Right ventricle myocardium inferior (tissue), 1 donor: ENCODE results near the gene KISS1R. TPM values are rescaled to one million over a fixed set of nuclear protein-coding genes. Genes with fewer than 3 reads are reported as not detected.
A peak's percentile ranks its signal among the peaks of the same experiment; 100 is the strongest.
"Not testable (repeated sequence)": the region's sequence is repeated elsewhere in the genome, so short reads cannot be mapped to it uniquely, and the experiment has no call there.

Source experiments
- ATAC-seq: fragments of 200-7000 bp; cut with Tn5 transposase; one replicate; pipeline ENCODE4 v1.9.1; 2020; ENCODE audit warnings: mild to moderate bottlenecking, moderate library complexity
- DNase-seq: peaks from one replicate; pipeline ENCODE4 v3.0.0; 2021; ENCODE audit errors: missing footprints
- intact Hi-C: fragments of 100-400 bp; cut with DNase I; formaldehyde crosslinking; loops from one replicate; pipeline ENCODE4 v1.11.0; 2022
- long read RNA-seq: library from polyadenylated mRNA; unstranded; transcript quantifications from one replicate; pipeline ENCODE4 v2.0.0, GENCODE V29; 2021
- total RNA-seq: library from RNA; stranded (reverse); fragmentation: NEBNext Ultra II Directional; extraction: Animal tissue kit (Norgen Biotek cat#: 25700); gene quantifications from one replicate; pipeline ENCODE4 v1.2.1, GENCODE V29; 2021
- donor health status: DM: no; HTN: yes; CAD: no; lungs with severe emphysema.

KISS1R gene
- total RNA-seq: not detected
- long read RNA-seq: 0 reads

DNA sequence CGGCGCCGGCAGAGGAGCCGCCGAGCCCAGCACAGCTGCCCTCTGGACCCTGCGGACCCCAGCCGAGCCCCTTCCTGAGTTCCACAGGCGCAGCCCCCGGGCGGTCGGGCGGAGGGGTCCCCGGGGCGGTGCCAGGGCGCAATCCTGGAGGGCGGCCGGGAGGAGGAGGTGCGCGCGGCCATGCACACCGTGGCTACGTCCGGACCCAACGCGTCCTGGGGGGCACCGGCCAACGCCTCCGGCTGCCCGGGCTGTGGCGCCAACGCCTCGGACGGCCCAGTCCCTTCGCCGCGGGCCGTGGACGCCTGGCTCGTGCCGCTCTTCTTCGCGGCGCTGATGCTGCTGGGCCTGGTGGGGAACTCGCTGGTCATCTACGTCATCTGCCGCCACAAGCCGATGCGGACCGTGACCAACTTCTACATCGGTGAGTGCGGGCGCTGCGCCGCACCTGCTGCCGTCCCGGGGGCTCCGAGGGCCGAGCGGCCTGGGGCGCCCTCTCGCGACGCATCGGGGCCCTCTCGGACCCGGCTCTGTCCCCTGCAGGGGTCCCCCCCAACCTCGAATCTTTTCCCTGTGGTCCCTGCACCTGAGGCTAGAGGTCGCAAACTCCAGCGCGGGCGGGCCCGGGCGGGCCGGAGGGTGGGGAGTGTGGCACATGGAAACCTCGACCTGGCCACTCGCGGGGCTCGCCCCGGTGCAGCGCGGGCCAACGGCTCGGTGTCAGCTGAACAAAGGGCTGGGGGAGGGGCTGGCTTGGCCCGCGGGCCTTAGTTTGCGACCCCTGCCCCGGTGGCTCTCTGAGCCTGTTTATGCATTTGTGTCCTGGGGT is at the start of gene KISS1R:
Gene KISS1R (plus strand): TSS at position 11 of the 829 bp plus-strand sequence. CDS start 170 bp downstream, at position 181.
- intact Hi-C loops: no loop called here
- DNase-seq (peak; percentile 84), ATAC-seq (no peak)

DNA sequence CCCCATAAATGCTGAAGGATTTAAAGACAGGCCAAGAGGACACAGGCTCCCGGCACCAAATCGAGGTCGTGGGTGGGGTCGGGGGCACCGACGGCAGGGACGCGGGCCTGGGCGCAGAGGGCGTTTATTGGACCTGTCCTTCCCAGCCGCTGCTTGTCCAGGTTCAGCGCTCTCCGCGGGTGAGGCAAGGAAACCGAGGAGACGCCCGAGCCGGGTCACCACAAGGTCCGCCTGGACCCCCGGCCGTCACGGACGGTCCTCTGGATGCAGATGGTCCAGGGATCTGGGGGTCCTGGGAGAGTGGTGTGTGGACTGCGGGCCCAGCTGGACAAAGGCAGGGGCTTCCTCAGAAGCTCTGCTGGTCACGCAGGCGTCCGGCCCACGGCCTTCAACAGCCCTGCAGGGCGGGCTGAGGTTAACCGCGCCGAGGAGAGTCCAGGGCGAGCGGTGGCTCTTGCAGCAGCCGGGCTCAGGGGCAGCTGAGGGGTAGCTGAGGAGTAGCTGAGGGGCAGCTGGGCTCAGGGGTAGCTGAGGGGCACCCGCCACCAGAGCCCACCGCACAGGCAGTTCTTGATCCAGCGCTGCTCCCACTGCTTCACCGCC is 49.2 kb upstream of the KISS1R start:
- intact Hi-C loops: no loop called here
- DNase-seq: no peak
- ATAC-seq: no peak

DNA sequence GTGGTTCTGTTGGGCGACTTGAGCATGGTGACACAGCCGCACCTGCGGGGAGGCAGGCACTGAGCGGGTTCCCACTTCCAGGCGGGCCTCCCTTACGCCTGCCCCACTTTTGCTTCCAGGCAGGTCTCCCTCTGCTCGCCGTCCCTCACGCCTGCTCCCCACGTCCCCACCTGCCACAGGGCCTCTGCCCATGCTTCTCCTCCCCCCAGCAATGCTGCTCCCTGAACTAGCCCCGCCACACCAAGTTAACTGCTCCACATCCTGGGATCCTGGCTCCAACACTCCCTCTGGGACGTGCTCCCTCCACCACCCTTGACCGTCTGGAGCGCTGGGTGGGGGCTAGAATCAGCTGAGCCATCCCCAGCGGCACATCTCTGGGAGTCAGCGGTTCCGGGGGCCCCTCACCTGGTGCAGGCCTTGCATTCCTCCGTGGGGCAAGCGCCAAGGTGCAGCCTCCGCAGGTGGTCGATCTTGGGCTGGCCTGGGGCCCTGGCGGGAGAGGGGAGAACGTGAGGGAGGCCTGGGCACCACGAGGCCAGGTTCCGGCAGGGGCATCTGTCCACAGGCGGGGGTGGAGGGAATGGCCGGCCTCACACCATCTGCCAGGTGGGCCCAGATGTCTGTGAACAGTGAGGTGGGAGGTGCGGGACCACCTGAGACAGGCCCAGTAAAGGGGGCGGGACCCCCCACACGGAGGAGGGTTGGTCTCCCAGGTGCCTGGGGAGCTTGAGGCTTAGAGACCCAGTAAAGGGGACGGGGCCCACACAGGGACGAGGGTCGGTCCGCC is 48.5 kb upstream of the KISS1R start:
- intact Hi-C loops: no loop called here
- ATAC-seq (no peak), DNase-seq (no peak)

DNA sequence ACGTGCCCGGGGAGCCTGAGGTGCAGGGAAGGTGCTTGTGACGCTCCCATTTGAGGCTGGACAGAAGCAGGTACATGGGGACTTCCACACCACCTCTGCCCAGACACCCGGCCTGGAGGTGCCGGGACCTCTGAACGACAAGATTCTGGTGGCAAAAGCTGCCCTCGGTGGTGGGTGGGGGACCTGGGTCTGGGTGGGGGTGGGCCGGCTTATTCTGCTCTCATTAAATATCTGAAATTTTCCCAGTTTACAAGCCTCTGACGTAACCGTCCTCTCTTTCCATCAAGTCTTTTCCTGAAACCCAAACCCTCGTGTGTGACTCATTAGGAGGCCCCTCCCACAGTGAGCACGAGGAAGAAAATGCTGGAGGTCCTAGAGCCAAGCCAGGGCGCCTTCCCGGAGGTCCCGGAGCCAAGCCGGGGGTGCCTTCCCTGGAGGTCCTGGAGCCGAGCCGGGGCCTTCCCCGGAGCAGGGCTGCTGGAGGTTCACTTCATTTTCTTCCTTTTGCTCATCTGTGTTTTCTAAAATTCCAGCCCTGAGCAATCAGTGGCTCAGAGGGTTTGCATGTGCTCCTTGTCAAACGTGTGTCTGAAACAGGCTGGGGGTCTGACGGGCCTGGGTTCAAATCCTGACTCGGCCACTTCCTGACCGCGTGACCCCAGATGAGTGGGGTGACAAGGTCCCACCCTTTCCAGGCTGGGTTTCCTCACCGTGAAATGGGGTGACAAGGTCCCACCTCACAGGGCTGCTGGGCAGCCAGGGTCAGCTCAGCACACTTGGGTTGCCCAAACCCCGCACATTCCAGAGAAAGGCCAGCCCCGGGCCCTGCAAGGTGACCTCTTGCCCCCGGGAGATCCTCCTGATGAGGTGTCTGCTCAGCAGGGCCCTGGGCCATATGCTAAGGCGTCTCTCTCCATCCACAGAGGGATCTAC is 47.6 kb upstream of the KISS1R start:
- no peak for DNase-seq
- intact Hi-C loops: loop anchor here (5.0 kb wide), 1 partner anchor 43 kb away; the partner anchor contains the start of gene R3HDM4

DNA sequence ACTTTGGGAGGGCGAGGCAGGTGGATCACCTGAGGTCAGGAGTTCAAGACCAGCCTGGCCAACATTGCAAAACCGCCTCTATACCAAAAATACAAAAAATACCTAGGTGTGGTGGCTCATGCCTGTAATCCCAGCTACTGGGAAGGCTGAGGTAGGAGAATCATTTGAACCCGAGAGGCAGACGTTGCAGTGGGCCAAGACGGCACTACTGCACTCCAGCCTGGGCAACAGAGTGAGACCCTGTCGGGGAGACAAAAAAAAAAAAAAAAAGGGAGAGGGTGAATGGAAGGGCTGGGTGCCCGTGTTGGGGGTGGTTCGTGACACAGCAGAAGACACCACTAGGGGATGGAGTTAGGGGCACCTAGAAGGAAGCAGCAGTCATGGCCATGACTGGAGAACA is 46.8 kb upstream of the KISS1R start:
- DNase-seq (no peak), ATAC-seq (no peak)
- intact Hi-C loops: loop anchor here (5.0 kb wide), 1 partner anchor 42 kb away; the partner anchor contains the start of gene R3HDM4

More for the DNA sequence above, 47.6 kb upstream of the KISS1R start:
- ATAC-seq: peak; percentile 27

DNA sequence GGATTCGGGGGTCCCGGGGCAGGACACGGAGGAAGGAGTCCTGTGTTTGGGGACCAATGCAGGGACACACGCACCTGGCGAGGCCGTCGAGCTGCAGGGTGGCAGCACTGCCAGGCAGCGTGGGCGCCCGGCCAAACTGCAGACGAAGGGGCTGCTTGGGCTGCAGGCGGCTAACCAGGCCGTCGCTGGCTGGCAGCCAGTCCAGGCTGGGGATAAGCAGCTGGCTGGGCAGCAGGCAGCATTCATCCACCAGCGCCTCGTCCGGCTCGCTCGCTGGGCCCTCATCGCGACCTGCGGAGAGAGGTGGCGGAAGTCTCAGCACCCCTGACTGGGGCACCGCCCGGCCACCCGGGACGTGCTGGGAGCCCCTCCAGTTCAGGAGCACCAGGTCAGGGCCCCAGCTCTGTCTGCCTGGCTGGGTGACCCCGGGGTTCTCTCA is 46.2 kb upstream of the KISS1R start:
- intact Hi-C loops: loop anchor here (5.0 kb wide), 1 partner anchor 41 kb away; the partner anchor contains the start of gene R3HDM4
- no peak for ATAC-seq
- DNase-seq: peak; percentile 76

DNA sequence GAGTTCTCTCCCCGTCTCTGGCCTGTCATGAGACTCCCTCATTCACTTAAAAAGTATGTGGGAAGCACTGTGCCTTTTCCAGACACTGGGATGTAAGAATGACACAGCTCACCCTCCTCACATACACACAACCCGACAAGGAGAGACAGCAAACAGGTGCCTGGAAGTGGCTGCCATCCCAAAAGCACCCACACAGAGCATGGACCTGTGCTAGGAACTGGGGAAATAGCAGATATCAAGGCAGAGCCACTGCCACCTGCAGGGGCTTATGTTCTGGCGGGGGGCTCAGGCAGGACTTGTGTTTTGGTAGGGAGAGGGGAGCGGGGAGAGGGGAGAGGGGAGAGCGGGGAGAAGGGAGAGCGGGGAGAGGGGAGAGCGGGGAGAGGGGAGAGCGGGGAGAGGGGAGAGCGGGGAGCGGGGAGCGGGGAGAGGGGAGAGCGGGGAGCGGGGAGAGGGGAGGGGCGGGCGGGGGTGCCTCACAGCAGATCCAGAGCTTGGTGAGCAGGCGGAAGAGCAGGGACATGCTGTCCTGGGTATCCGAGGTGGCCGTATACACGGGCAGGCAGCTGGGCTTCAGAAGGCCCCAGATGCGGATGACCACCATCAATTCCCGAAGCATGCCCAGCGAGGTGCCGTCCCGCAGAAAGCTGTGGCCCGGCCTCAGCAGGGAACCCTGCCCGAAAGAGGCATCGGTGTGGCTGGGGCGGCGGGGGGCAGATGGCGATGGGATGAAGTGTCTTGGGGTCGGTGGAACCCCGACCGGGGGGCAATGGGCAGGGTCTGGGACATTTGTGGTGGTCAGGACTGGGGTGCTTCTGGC is 45.5 kb upstream of the KISS1R start:
- intact Hi-C loops: loop anchor here (5.0 kb wide), 1 partner anchor 41 kb away; the partner anchor contains the start of gene R3HDM4
- ATAC-seq (no peak), DNase-seq (no peak)

DNA sequence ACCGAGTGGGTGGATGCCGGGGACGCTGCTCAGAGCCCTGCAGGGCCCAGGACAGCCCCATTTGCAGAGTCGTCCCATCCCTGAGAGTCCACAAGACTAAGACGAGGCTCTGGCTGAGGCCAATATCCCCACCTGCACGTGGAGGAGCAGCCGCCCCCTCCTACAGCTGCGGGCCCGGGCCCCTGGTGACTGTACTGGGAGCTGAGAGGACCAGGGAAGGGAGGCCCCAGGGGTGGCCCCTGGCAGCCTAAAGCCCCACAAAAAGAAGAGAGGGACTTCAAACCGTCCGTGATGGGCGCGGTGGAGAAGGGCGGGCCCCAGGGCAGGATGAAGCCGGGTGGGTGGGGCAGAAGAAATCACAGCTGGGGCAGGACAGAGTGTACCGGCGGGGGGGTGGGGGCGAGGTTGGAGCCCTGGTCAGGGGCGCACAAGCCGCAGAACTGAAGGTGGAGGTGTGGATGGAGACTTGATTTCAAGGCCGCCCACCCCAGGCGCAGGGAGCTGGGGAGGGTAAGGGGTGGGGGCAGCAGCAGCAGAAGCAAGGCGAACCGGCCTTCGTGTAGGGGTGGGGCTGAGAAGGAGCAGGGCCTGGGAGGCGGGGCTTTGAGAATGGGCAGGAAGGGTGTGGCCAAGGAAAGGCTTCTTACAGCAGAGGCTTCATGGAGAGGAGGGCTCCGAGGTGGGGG is 44.7 kb upstream of the KISS1R start:
- peak; percentile 85 for DNase-seq
- intact Hi-C loops: loop anchor here (5.0 kb wide), 1 partner anchor 40 kb away; the partner anchor contains the start of gene R3HDM4

DNA sequence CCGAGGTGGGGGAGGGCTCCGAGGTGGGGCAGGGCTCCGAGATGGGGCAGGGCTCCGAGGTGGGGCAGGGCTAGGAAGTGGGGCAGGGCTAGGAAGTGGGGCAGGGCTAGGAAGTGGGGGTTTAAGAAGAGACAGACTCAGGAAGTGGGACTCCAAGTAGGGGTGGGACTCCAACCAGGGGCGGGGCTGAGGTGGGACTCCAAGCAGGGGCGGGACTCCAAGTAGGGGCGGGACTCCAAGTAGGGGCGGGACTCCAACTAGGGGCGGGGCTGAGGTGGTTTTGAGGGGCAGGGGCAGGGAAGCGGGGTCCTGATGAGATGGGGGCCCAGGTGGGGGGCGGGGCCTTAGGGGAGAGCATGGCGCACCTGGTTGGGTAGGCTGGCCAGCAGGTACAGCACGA is 44.0 kb upstream of the KISS1R start:
- DNase-seq (no peak), ATAC-seq (no peak)
- intact Hi-C loops: loop anchor here (5.0 kb wide), 1 partner anchor 39 kb away; the partner anchor contains the start of gene R3HDM4

More for the DNA sequence above, 44.7 kb upstream of the KISS1R start:
- peak; percentile 35 for ATAC-seq

DNA sequence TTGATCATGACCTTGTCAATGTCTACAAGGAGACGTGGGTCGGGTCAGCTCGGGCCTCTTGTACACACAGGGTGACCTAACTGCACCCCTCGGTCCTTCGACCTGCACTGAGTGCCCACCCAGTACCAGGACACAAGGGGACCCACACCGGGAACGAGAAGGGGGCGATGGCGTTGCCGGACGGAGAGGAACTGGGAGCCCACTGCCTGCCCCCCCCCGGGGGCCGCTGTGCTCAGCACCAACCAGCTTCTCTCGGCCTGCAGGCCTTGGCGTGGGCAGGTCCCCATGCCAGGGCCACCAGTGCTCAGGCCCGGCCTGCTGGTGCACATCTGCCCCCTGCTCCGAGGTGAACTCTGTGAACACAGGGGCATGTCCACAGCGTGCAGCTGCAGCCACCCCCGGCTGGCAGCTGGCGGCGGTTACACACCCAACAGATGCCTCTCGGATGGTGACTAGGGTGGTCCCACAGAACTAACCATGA is 43.5 kb upstream of the KISS1R start:
- no peak for DNase-seq
- intact Hi-C loops: loop anchor here (5.0 kb wide), 1 partner anchor 39 kb away; the partner anchor contains the start of gene R3HDM4
- ATAC-seq: no peak

DNA sequence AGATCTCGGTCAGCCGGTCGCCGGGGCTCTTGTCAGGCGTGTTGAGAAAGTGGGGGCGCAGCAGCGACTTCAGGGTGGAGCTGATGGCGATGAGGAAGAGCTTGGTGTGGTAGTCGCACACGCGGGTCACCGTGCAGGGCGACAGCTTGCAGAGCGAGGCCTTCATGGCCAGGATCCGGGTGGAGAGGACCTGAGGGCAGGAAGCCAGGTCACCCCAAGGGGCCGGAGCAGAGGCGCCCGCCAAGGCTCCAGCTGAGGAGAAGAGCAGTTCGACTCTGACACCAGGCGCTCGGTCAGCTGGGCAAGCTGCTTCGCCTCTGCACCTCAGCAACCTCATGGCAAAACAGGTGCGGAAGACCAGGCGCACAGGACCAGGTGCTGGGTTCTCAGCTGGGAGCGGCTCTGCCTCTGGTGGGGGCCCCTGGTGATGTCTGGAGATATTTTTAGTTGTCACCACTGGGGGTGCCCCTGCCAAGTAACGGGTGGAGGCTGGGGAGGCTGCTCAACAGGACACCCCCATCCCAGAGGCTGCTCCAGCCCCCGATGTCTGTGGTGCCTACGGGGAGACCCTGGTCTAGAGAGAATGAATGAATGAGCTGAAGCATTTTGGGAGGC is 41.8 kb upstream of the KISS1R start:
- DNase-seq: no peak
- no peak for ATAC-seq
- intact Hi-C loops: no loop called here

DNA sequence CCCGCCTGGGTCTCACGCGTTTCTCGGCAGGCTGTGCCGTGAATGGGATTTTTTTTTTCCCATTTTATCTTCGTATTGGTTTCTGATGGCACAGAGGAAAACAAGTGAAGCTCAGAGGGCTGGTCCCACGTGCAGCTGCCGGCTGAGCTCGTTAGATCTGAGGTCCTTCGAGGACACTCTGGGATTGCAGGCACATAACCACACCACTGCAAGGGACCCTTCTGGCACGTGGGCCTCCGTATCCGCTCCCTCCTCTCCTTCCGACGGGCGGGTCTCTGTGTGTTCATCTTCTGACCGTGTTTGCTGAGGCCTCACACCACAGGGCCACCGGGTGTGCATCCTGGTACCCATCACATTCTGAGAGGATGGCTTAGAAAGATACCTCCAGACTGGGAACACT is 41.0 kb upstream of the KISS1R start:
- ATAC-seq: no peak
- DNase-seq: no peak
- intact Hi-C loops: no loop called here

DNA sequence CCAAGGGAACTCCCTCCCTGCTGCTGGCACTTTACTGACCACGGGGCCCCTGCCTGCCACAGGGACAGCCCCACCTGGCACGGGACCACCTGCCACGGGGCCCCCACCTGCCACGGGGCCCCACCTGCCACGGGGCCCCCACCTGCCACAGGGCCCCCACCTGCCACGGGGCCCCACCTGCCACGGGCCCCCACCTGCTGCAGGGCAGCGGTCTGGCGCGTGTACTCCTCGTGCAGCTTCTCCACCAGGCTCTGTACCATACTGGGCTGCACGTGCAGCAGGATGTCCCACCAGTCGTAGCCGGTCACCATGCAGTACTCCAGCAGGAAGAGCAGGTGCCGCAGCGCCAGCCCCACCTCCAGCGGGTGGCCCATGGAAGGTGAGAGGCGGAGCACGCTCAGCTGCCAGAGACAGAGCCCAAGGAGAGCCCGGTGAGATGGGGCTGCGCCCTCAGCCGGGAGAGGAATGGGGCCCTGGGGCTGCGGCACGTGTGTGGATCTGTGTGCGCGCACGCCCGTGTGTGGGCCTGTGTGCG is 40.3 kb upstream of the KISS1R start:
- intact Hi-C loops: no loop called here
- ATAC-seq (no peak), DNase-seq (no peak)

DNA sequence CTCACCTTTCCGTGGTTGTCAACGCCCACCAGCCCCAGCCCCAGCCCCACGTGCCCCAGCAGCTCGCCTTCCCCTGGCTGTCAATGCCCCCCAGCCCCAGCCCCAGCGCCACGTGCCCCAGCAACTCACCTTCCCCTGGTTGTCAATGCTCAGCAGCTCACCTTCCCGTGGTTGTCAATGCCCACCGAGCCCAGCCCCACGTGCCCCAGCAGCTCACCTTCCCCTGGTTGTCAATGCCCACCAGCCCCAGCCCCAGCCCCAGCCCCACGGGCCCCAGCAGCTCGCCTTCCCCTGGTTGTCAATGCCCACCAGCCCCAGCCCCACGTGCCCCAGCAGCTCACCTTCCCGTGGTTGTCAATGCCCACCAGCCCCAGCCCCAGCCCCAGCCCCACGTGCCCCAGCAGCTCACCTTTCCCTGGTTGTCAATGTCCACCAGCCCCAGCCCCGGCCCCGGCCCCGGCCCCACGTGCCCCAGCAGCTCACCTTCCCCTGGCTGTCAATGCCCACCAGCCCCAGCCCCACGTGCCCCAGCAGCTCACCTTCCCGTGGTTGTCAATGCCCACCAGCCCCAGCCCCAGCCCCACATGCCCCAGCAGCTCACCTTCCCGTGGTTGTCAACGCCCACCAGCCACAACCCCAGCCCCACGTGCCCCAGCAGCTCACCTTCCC is 39.0 kb upstream of the KISS1R start:
- ATAC-seq, intact Hi-C loops, DNase-seq: not testable (repeated sequence)
